ENCODE data around the gene SV2C. TPM values are rescaled to one million over a fixed set of nuclear protein-coding genes. Genes with fewer than 3 reads are reported as not detected.

Gene SV2C
- total RNA-seq, 1 donor from 2014 or later, result 3.4 TPM

DNA sequence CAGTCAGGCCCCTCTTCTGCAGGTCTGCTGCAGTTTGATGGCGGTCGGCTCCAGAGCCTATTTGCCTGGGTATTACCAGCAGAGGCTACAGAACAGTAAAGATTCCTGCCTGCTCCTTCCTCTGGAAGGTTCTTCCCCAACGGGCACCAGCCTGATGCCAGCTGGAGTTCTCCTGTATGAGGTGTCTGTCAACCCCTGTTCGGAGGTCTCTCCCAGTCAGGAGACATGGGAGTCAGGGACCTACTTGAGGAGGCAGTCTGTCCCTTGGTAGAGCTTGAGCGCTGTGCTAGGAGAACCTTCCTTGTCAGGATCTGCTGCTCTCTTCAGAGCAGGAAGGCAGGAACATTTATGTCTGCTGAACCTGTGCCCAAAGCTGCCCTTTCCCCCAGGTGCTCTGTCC is 181.5 kb downstream of the SV2C start:
- Histone ChIP-seq H3K4me1 (no peaks in the 10 kb centered on the region), H3K9me3 (no peaks in the 10 kb centered on the region), H3K27ac (no peak overlapping the region), H3K36me3 (no peaks in the 10 kb centered on the region), H3K27me3 (no peaks in the 10 kb centered on the region), H3K4me3 (no peak overlapping the region)
- intact Hi-C loops (cut with DNase I), result no loop called here
- no peak for TF ChIP-seq POLR2AphosphoS5 (IDR thresholded peaks at IDR 0.05; ENCODE audit: insufficient read depth in 1 of 2, low read depth in 1 of 2)
- TF ChIP-seq POLR2A (IDR thresholded peaks at IDR 0.05), result no peak
- TF ChIP-seq, protein P1, sequence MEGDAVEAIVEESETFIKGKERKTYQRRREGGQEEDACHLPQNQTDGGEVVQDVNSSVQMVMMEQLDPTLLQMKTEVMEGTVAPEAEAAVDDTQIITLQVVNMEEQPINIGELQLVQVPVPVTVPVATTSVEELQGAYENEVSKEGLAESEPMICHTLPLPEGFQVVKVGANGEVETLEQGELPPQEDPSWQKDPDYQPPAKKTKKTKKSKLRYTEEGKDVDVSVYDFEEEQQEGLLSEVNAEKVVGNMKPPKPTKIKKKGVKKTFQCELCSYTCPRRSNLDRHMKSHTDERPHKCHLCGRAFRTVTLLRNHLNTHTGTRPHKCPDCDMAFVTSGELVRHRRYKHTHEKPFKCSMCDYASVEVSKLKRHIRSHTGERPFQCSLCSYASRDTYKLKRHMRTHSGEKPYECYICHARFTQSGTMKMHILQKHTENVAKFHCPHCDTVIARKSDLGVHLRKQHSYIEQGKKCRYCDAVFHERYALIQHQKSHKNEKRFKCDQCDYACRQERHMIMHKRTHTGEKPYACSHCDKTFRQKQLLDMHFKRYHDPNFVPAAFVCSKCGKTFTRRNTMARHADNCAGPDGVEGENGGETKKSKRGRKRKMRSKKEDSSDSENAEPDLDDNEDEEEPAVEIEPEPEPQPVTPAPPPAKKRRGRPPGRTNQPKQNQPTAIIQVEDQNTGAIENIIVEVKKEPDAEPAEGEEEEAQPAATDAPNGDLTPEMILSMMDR (IDR thresholded peaks at IDR 0.05), result no peak
- DNase-seq (ENCODE audit: extremely low spot score in 2 of 2), result no peak

GRCh38 chr5:76269259-76269931 is 186.2 kb downstream of the SV2C start:
- Histone ChIP-seq H3K27ac (no peak overlapping the region), H3K27me3 (no peaks in the 10 kb centered on the region), H3K4me1 (no peaks in the 10 kb centered on the region), H3K9me3 (no peaks in the 10 kb centered on the region), H3K36me3 (no peaks in the 10 kb centered on the region), H3K4me3 (no peak overlapping the region)
- intact Hi-C loops (cut with DNase I), result no loop called here
- DNase-seq (ENCODE audit: extremely low spot score in 2 of 2), result no peak
- no peak for TF ChIP-seq POLR2AphosphoS5 (IDR thresholded peaks at IDR 0.05; ENCODE audit: insufficient read depth in 1 of 2, low read depth in 1 of 2)
- TF ChIP-seq, protein P1 (IDR thresholded peaks at IDR 0.05), result no peak
- no peak for TF ChIP-seq POLR2A (IDR thresholded peaks at IDR 0.05)

- Histone ChIP-seq H3K27ac (no peak overlapping the region), H3K4me3 (no peak overlapping the region), H3K27me3 (no peaks in the 10 kb centered on the region), H3K9me3 (no peaks in the 10 kb centered on the region), H3K36me3 (no peaks in the 10 kb centered on the region), H3K4me1 (no peaks in the 10 kb centered on the region)
- TF ChIP-seq POLR2AphosphoS5 (IDR thresholded peaks at IDR 0.05; ENCODE audit: insufficient read depth in 1 of 2, low read depth in 1 of 2) (no peak), POLR2A (IDR thresholded peaks at IDR 0.05) (no peak)
- TF ChIP-seq, protein P1 (IDR thresholded peaks at IDR 0.05), result no peak
- intact Hi-C loops (cut with DNase I), result no loop called here
- DNase-seq (ENCODE audit: extremely low spot score in 2 of 2), result no peak
Observed at GRCh38 chr5:76269932-76270610, 186.9 kb downstream of the SV2C start.

- Histone ChIP-seq H3K4me3 (no peak overlapping the region), H3K9me3 (no peaks in the 10 kb centered on the region), H3K27me3 (no peaks in the 10 kb centered on the region), H3K27ac (no peak overlapping the region), H3K4me1 (no peaks in the 10 kb centered on the region), H3K36me3 (no peaks in the 10 kb centered on the region)
- DNase-seq (ENCODE audit: extremely low spot score in 2 of 2), result no peak
- TF ChIP-seq POLR2AphosphoS5 (IDR thresholded peaks at IDR 0.05; ENCODE audit: insufficient read depth in 1 of 2, low read depth in 1 of 2) (no peak), POLR2A (IDR thresholded peaks at IDR 0.05) (no peak)
- TF ChIP-seq, protein P1 (IDR thresholded peaks at IDR 0.05), result no peak
- intact Hi-C loops (cut with DNase I), result no loop called here
Observed at GRCh38 chr5:76271836-76272235, 188.7 kb downstream of the SV2C start.

Data from vagina (tissue), 2 donors.